Epithelial cell of esophagus (primary cell): ENCODE results near the gene FAR2.
A peak's percentile ranks its signal among the peaks of the same experiment; 100 is the strongest.

Experiments used
- DNase-seq: peaks from one replicate; pipeline ENCODE4 v3.0.0; 2010; ENCODE audit warnings: low read depth
- H3K4me3 ChIP-seq: 2 replicates; pipeline ENCODE4 v1.5.1; 2011; ENCODE audit warnings: mild to moderate bottlenecking, low read length, control low read depth
- CTCF ChIP-seq: IDR thresholded peaks from 2 replicates; pipeline ENCODE4 v1.5.1; 2011; ENCODE audit warnings: low read depth, mild to moderate bottlenecking, low read length, control low read depth, inconsistent platforms; ENCODE audit not compliant: insufficient read depth; ENCODE audit errors: missing control alignments

FAR2 gene

GRCh38 chr12:29225834-29226233 lies 76.8 kb downstream of the FAR2 start:
- TF ChIP-seq CTCF = no peak
- no peak for DNase-seq
- H3K4me3 ChIP-seq = no peak overlapping the region

- DNase-seq = no peak
- TF ChIP-seq CTCF = no peak
- no peak overlapping the region for H3K4me3 ChIP-seq
Observed at GRCh38 chr12:29226616-29227015, 77.5 kb downstream of the FAR2 start.

- no peak for DNase-seq
- no peak for TF ChIP-seq CTCF
- no peak overlapping the region for H3K4me3 ChIP-seq
Observed at GRCh38 chr12:29228474-29229157, 79.5 kb downstream of the FAR2 start.

GRCh38 chr12:29229158-29229505 lies 80.1 kb downstream of the FAR2 start:
- no peak for DNase-seq
- TF ChIP-seq CTCF = no peak
- H3K4me3 ChIP-seq = no peak overlapping the region

GRCh38 chr12:29229937-29230336 lies 80.9 kb downstream of the FAR2 start:
- DNase-seq = no peak
- no peak overlapping the region for H3K4me3 ChIP-seq
- TF ChIP-seq CTCF = no peak

GRCh38 chr12:29230800-29231560 lies 81.9 kb downstream of the FAR2 start:
- peak; percentile 23 for DNase-seq
- no peak for TF ChIP-seq CTCF

More at GRCh38 chr12:29230800-29231560, 81.9 kb downstream of the FAR2 start:
- no peak overlapping the region for H3K4me3 ChIP-seq
